CD14-positive monocyte (primary cell): ENCODE results near the gene CACNB1. TPM values are rescaled to one million over a fixed set of nuclear protein-coding genes. Genes with fewer than 3 reads are reported as not detected.
A peak's percentile ranks its signal among the peaks of the same experiment; 100 is the strongest.

Source experiments
- DNase-seq, 3 donors: peaks; one replicate each; pipeline ENCODE4 v3.0.0-alpha.2; 2011 to 2022
- H2AFZ ChIP-seq: 2 replicates; pipeline ENCODE4 v1.6.0; 2012; ENCODE audit warnings: mild to moderate bottlenecking, low read depth, low read length, inconsistent platforms; ENCODE audit not compliant: insufficient read depth, poor library complexity, severe bottlenecking
- H3K27ac ChIP-seq, 2 donors: 1 replicate in 1 of 2; 2 replicates in 1 of 2; pipeline ENCODE4 v1.5.1; 2012 to 2013; ENCODE audit warnings: low read length in 2 of 2, control low read depth in 1 of 2, inconsistent platforms in 1 of 2, low read depth in 1 of 2, mild to moderate bottlenecking in 1 of 2
- H3K27me3 ChIP-seq, 2 donors: one replicate each; pipeline versions ENCODE4 v1.6.0 to v1.6.1; 2011 to 2013; ENCODE audit warnings: low read length in 2 of 2; ENCODE audit not compliant: control insufficient read depth in 2 of 2, insufficient read depth in 2 of 2
- H3K36me3 ChIP-seq, 2 donors: replicated peaks in 1 of 2; 1 replicate in 1 of 2; 2 replicates in 1 of 2; pipeline versions ENCODE4 v1.5.1 to v1.6.1; 2012 to 2013; ENCODE audit warnings: low read length in 2 of 2, control low read depth in 1 of 2, inconsistent platforms in 1 of 2, mild to moderate bottlenecking in 1 of 2; ENCODE audit not compliant: insufficient read depth in 2 of 2, control insufficient read depth in 1 of 2
- H3K4me1 ChIP-seq, 2 donors: 1 replicate in 1 of 2; 2 replicates in 1 of 2; pipeline versions ENCODE4 v1.5.1 to v1.6.1; 2012 to 2013; ENCODE audit warnings: low read length in 2 of 2, control low read depth in 1 of 2, inconsistent platforms in 1 of 2, mild to moderate bottlenecking in 1 of 2, moderate library complexity in 1 of 2; ENCODE audit not compliant: insufficient read depth in 2 of 2, control insufficient read depth in 1 of 2
- H3K4me2 ChIP-seq: replicated peaks from 2 replicates; pipeline ENCODE3; 2012; ENCODE audit warnings: low read length, moderate library complexity, mild to moderate bottlenecking; ENCODE audit not compliant: poor library complexity, severe bottlenecking; ENCODE audit errors: extremely low read depth
- H3K4me3 ChIP-seq, 3 experiments: fragments of 200-600 bp in 1 of 3; sonication (generic) in 1 of 3; replicated peaks in 1 of 3; 1 replicate in 2 of 3; 2 replicates in 1 of 3; pipeline ENCODE4 v1.5.1; 2011 to 2013; ENCODE audit warnings: low read length in 3 of 3, mild to moderate bottlenecking in 3 of 3, control low read depth in 2 of 3, low read depth in 2 of 3, inconsistent platforms in 1 of 3, moderate library complexity in 1 of 3
- H3K79me2 ChIP-seq: 2 replicates; pipeline ENCODE4 v1.6.0; 2012; ENCODE audit warnings: mild to moderate bottlenecking, control low read depth, inconsistent platforms, low read length, moderate library complexity; ENCODE audit not compliant: insufficient read depth
- H3K9ac ChIP-seq: 2 replicates; pipeline ENCODE4 v1.6.0; 2017; ENCODE audit warnings: low read length, mild to moderate bottlenecking; ENCODE audit not compliant: insufficient read depth, poor library complexity, severe bottlenecking
- H3K9me3 ChIP-seq, 2 donors: replicated peaks in 1 of 2; 1 replicate in 1 of 2; 2 replicates in 1 of 2; pipeline versions ENCODE4 v1.5.1 to v1.6.1; 2012 to 2013; ENCODE audit warnings: low read length in 2 of 2, control low read depth in 1 of 2; ENCODE audit not compliant: control insufficient read depth in 1 of 2, insufficient read depth in 1 of 2
- H4K20me1 ChIP-seq: 2 replicates; pipeline ENCODE4 v1.6.0; 2012; ENCODE audit warnings: mild to moderate bottlenecking, low read length, control low read depth, moderate library complexity; ENCODE audit not compliant: insufficient read depth
- H3K27ac Mint-ChIP-seq, 7 donors: one replicate each; pipeline ENCODE4 v1.8.0; 2020; ENCODE audit warnings: mild to moderate bottlenecking in 7 of 7, mixed read lengths in 7 of 7, moderate library complexity in 6 of 7, inconsistent platforms in 2 of 7
- H3K27me3 Mint-ChIP-seq, 3 donors: one replicate each; pipeline ENCODE4 v1.8.0; 2021 to 2022; ENCODE audit warnings: low read depth in 3 of 3, mild to moderate bottlenecking in 3 of 3, mixed read lengths in 3 of 3, moderate library complexity in 3 of 3, inconsistent platforms in 1 of 3
- H3K36me3 Mint-ChIP-seq, 2 donors: one replicate each; pipeline ENCODE4 v1.8.0; 2020; ENCODE audit warnings: mixed read lengths in 2 of 2, inconsistent platforms in 1 of 2, mild to moderate bottlenecking in 1 of 2
- H3K4me1 Mint-ChIP-seq: one replicate; pipeline ENCODE4 v1.8.0; 2020; ENCODE audit warnings: mild to moderate bottlenecking, mixed read lengths
- H3K4me3 Mint-ChIP-seq, 2 donors: one replicate each; pipeline ENCODE4 v1.8.0; 2020; ENCODE audit warnings: mild to moderate bottlenecking in 2 of 2, mixed read lengths in 2 of 2, moderate library complexity in 1 of 2
- H3K9me3 Mint-ChIP-seq, 7 donors: one replicate each; pipeline ENCODE4 v1.8.0; 2020 to 2022; ENCODE audit warnings: mixed read lengths in 7 of 7, mild to moderate bottlenecking in 6 of 7, moderate library complexity in 6 of 7, inconsistent platforms in 2 of 7
- WGBS: methylation state at CpG from one replicate; pipeline ENCODE4 v1.1.5; 2013; ENCODE audit warnings: missing lambda C conversion rate; ENCODE audit not compliant: insufficient coverage; 5-methylcytosine and 5-hydroxymethylcytosine counted together
- intact Hi-C, 2 donors: fragments of 100-400 bp; cut with micrococcal nuclease; formaldehyde crosslinking; loops; one replicate each; pipeline versions ENCODE4 v1.15.0 to v1.15.1; 2023
- polyA plus RNA-seq, 3 donors: library from polyadenylated mRNA; depleted of rRNA in 1 of 3; unstranded in 2 of 3; stranded (reverse) in 1 of 3; fragments of 300-500 nt in 2 of 3; fragments of >200 nt in 1 of 3; fragmentation: Illumina TruSeq in 2 of 3; gene quantifications; 1 replicate in 2 of 3; 2 replicates in 1 of 3; pipeline ENCODE4 v1.2.3, GENCODE V29; 2012 to 2021
- TF ChIP-seq, protein P1 (sequence below): fragments of 200-600 bp; IDR thresholded peaks from one replicate; pipeline ENCODE4 v1.8.0; 2022; ENCODE audit warnings: antibody characterized with exemption, mild to moderate bottlenecking

Gene CACNB1
- polyA plus RNA-seq, 3 donors, result 0.13 to 22.1 (median 0.31) TPM

DNA sequence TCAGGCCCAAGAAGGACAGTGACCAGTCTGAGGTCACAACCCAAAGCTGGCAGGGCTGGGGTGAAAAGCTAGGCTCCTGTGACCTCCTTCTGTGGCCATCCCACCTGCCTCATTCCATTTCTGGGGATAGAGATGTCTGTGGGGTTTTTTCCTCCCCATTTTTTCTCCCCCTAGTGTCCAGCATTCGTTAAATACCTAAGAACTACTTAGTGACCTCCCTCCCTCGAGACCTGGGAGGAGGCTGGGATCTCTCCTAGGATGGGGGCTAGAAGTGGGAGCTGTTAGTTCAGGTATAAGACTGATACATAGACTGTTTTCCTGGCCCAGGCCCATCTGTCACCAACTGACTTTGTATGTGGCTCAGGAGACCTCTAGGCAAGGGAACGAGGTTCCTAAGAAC is 48.8 kb upstream of the CACNB1 start:
- Histone ChIP-seq H2AFZ (no peak overlapping the region), H3K36me3 (peaks cover 0 to 1% of the 10 kb centered on the region in 2 donors), H3K9ac (no peak overlapping the region), H3K9me3 (no peaks in the 10 kb centered on the region), H3K4me1 (peaks cover 0 to 7% of the 10 kb centered on the region in 2 donors), H3K27me3 (no peaks in the 10 kb centered on the region), H3K4me3 (no peak overlapping the region), H4K20me1 (no peaks in the 10 kb centered on the region), H3K27ac (no peak overlapping the region), H3K4me2 (no peak overlapping the region), H3K79me2 (no peaks in the 10 kb centered on the region)
- DNase-seq, result no peak
- Mint-ChIP-seq H3K36me3 (peaks cover 6 to 12% of the 10 kb centered on the region in 2 donors), H3K4me1 (peaks cover 11% of the 10 kb centered on the region), H3K4me3 (no peak overlapping the region), H3K9me3 (no peaks in the 10 kb centered on the region), H3K27ac (no peak overlapping the region), H3K27me3 (peaks cover 0 to 11% (median 2%) of the 10 kb centered on the region in 3 donors)
- TF ChIP-seq, protein P1, sequence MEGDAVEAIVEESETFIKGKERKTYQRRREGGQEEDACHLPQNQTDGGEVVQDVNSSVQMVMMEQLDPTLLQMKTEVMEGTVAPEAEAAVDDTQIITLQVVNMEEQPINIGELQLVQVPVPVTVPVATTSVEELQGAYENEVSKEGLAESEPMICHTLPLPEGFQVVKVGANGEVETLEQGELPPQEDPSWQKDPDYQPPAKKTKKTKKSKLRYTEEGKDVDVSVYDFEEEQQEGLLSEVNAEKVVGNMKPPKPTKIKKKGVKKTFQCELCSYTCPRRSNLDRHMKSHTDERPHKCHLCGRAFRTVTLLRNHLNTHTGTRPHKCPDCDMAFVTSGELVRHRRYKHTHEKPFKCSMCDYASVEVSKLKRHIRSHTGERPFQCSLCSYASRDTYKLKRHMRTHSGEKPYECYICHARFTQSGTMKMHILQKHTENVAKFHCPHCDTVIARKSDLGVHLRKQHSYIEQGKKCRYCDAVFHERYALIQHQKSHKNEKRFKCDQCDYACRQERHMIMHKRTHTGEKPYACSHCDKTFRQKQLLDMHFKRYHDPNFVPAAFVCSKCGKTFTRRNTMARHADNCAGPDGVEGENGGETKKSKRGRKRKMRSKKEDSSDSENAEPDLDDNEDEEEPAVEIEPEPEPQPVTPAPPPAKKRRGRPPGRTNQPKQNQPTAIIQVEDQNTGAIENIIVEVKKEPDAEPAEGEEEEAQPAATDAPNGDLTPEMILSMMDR, result no peak
- WGBS, result 100% methylated on average over 1 of the region's 3 CpGs
- intact Hi-C loops, result loop anchor here in 1 of 2 donors (10.0 kb wide), 1 partner anchor 81 kb away; the partner anchor contains the start of gene ARL5C

DNA sequence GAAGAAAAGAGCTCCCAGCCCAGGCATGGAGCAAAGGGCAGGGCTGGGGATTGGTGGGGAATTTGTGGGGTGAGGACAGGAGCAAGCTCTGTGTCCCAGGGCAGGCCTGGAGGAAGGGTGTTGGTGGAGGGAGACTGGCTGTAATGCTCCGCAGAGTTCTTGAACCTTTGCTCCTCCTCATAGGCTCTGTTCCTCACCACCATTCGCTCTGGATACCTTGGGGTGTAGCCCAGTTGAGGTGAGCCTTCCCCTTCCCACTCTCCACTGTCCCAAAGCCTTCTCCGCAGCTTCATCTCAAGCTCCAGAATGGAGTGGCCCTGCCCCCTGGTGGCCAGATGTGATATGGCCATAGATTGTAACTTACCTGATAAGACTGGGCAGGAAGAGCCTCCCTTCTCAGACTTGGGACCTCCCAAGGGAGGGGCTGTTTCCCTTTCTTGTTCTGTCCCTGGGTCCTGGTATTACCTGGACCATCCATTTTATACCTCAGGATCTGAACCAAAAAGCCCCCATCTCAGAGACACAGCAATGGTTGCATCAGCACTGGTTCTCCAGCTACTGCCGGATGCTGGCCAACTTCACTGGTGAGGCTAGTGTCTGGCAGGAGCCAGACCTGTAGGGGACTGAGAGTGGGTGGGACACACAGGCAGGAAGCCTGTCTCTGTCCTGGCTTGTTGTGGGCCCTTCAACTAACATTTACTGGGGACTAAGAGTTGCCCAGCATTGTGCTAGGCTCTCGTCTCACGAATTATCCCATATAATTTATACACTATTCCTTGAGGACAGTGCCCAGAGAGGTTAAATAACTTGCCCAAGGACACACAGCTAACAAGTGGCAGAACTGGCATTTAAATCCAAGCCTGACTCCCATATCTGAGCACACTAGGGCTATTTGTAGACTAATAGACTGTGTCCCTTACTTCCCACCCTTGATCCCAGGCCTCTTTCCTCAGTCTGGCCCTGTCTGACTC is 47.4 kb upstream of the CACNB1 start:
- peaks cover 0 to 7% of the 10 kb centered on the region in 2 donors for H3K4me1 ChIP-seq
- Mint-ChIP-seq H3K4me3 (no peak overlapping the region), H3K36me3 (peaks cover 2 to 6% of the 10 kb centered on the region in 2 donors), H3K9me3 (no peaks in the 10 kb centered on the region), H3K4me1 (peaks cover 11% of the 10 kb centered on the region), H3K27ac (peak overlapping the region in 1 of 7 donors; percentile 10), H3K27me3 (peaks cover 3 to 10% (median 4%) of the 10 kb centered on the region in 3 donors)
- no peaks in the 10 kb centered on the region for H3K79me2 ChIP-seq
- 64% methylated on average over 4 of the region's 6 CpGs for WGBS
- no peak overlapping the region for H3K9ac ChIP-seq
- H3K36me3 ChIP-seq, result no peaks in the 10 kb centered on the region
- H3K4me3 ChIP-seq, result no peak overlapping the region
- H3K27ac ChIP-seq, result no peak overlapping the region
- H2AFZ ChIP-seq, result no peak overlapping the region
- peak; percentile 65 to 78 (median 73) for DNase-seq
- TF ChIP-seq, protein P1, result peak; percentile 98
- no peaks in the 10 kb centered on the region for H4K20me1 ChIP-seq
- peaks cover 0 to under 1% of the 10 kb centered on the region in 2 donors for H3K27me3 ChIP-seq
- H3K9me3 ChIP-seq, result no peaks in the 10 kb centered on the region
- H3K4me2 ChIP-seq, result no peak overlapping the region
- intact Hi-C loops, result loop anchor here in 1 of 2 donors (5.0 to 10.0 kb wide), 2 partner anchors 38 to 80 kb away; partner anchors contain the start of gene ARL5C
